SK-N-SH treated with all-trans-retinoic acid at 6 μM for 48 hours (cell line): ENCODE measurements around the gene ASS1.

Source experiments
- ATAC-seq: fragments of 200-7000 bp; cut with Tn5 transposase; 3 replicates; pipeline ENCODE4 v1.9.1; 2020; ENCODE audit warnings: mild to moderate bottlenecking, moderate library complexity
- BACH2 ChIP-seq: fragments of 250-450 bp; sonication (Bioruptor Pico); IDR thresholded peaks from 2 replicates; pipeline ENCODE4 v1.9.0; 2021; ENCODE audit warnings: mild to moderate bottlenecking, borderline replicate concordance
- CREB5 ChIP-seq: fragments of 250-450 bp; sonication (Bioruptor Pico); IDR thresholded peaks from 2 replicates; pipeline ENCODE4 v1.5.1; 2020; ENCODE audit warnings: low read depth, mild to moderate bottlenecking, moderate library complexity
- CSDC2 ChIP-seq: fragments of 250-450 bp; sonication (Bioruptor Pico); IDR thresholded peaks from 2 replicates; pipeline ENCODE4 v1.5.0; 2020; ENCODE audit warnings: mild to moderate bottlenecking, moderate library complexity
- CSRNP3 ChIP-seq: fragments of 250-450 bp; sonication (Bioruptor Pico); IDR thresholded peaks from 2 replicates; pipeline ENCODE4 v1.5.1; 2021; ENCODE audit warnings: mild to moderate bottlenecking, moderate library complexity
- ESRRG ChIP-seq: fragments of 250-450 bp; sonication (Bioruptor Pico); IDR thresholded peaks from 2 replicates; pipeline ENCODE4 v1.6.1; 2021; ENCODE audit warnings: mild to moderate bottlenecking
- GLIS3 ChIP-seq: fragments of 250-450 bp; sonication (Bioruptor Pico); IDR thresholded peaks from 2 replicates; pipeline ENCODE4 v1.5.0; 2020; ENCODE audit warnings: mild to moderate bottlenecking, moderate library complexity
- OSR1 ChIP-seq: fragments of 250-450 bp; sonication (Bioruptor Pico); IDR thresholded peaks from 2 replicates; pipeline ENCODE4 v1.8.0; 2022; ENCODE audit warnings: moderate library complexity, mild to moderate bottlenecking, inconsistent platforms
- PPARA ChIP-seq: fragments of 250-450 bp; sonication (Bioruptor Pico); IDR thresholded peaks from 2 replicates; pipeline ENCODE4 v1.5.0; 2020; ENCODE audit warnings: mild to moderate bottlenecking, borderline replicate concordance
- RARB ChIP-seq: fragments of 250-450 bp; sonication (Bioruptor Pico); IDR thresholded peaks from 2 replicates; pipeline ENCODE4 v1.8.0; 2021; ENCODE audit warnings: mild to moderate bottlenecking, moderate library complexity
- SNAI2 ChIP-seq: fragments of 250-450 bp; sonication (Bioruptor Pico); IDR thresholded peaks from 2 replicates; pipeline ENCODE4 v1.5.0; 2020; ENCODE audit warnings: mild to moderate bottlenecking, moderate library complexity
- TCF4 ChIP-seq: fragments of 250-450 bp; sonication (Bioruptor Pico); IDR thresholded peaks from 2 replicates; pipeline ENCODE4 v1.8.0; 2021; ENCODE audit warnings: mild to moderate bottlenecking, moderate library complexity, borderline replicate concordance
- TOX ChIP-seq: fragments of 250-450 bp; sonication (Bioruptor Pico); IDR thresholded peaks from 2 replicates; pipeline ENCODE4 v1.8.0; 2021; ENCODE audit warnings: mild to moderate bottlenecking, moderate library complexity, borderline replicate concordance
- TSHZ2 ChIP-seq: fragments of 250-450 bp; sonication (Bioruptor Pico); IDR thresholded peaks from 2 replicates; pipeline ENCODE4 v1.5.0; 2020; ENCODE audit warnings: mild to moderate bottlenecking, moderate library complexity
- ZC3H10 ChIP-seq: fragments of 250-450 bp; sonication (Bioruptor Pico); IDR thresholded peaks from 2 replicates; pipeline ENCODE4 v1.5.1; 2021; ENCODE audit warnings: mild to moderate bottlenecking, moderate library complexity
- ZFP3 ChIP-seq: fragments of 250-450 bp; sonication (Bioruptor Pico); IDR thresholded peaks from 2 replicates; pipeline ENCODE4 v1.5.0; 2020; ENCODE audit warnings: mild to moderate bottlenecking, moderate library complexity
- ZFP30 ChIP-seq: fragments of 450-650 bp; formaldehyde crosslinking; IDR thresholded peaks from 2 replicates; pipeline ENCODE4 v1.5.0; 2022; ENCODE audit warnings: mild to moderate bottlenecking, moderate library complexity
- ZNF565 ChIP-seq: fragments of 450-650 bp; formaldehyde crosslinking; conservative IDR thresholded peaks from 2 replicates; pipeline ENCODE4 v1.5.0; 2020; ENCODE audit warnings: low read depth, mild to moderate bottlenecking, moderate library complexity
- ZNF70 ChIP-seq: fragments of 450-650 bp; formaldehyde crosslinking; IDR thresholded peaks from 2 replicates; pipeline ENCODE4 v1.5.0; 2020; ENCODE audit warnings: mild to moderate bottlenecking, moderate library complexity
- ZNF8 ChIP-seq: fragments of 450-650 bp; formaldehyde crosslinking; IDR thresholded peaks from 2 replicates; pipeline ENCODE4 v1.5.0; 2020; ENCODE audit warnings: mild to moderate bottlenecking, moderate library complexity

Gene ASS1

GRCh38 chr9:130498298-130498917 lies 53.6 kb downstream of the ASS1 start:
- no peak for ATAC-seq
- TF ChIP-seq TSHZ2 (CRISPR knock-in tag) (no peak), ZNF565 (CRISPR knock-in tag) (no peak), CREB5 (CRISPR knock-in tag) (no peak), CSDC2 (CRISPR knock-in tag) (no peak), ZNF70 (CRISPR knock-in tag) (no peak), ZFP3 (CRISPR knock-in tag) (no peak), OSR1 (no peak), CSRNP3 (CRISPR knock-in tag) (no peak)

- TF ChIP-seq ZFP30 = no peak
- no peak for TF ChIP-seq ZNF8 (CRISPR knock-in tag)
- TF ChIP-seq ZNF70 (CRISPR knock-in tag) = peak; percentile 79
- no peak for TF ChIP-seq ZFP3 (CRISPR knock-in tag)
- TF ChIP-seq TOX (CRISPR knock-in tag) = no peak
- TF ChIP-seq ESRRG = no peak
- TF ChIP-seq GLIS3 (CRISPR knock-in tag) = no peak
- no peak for TF ChIP-seq TCF4 (CRISPR knock-in tag)
- TF ChIP-seq, all 23 proteins: peak for 1
- ATAC-seq = no peak; the same call in 2 of the 3 replicates
Observed at GRCh38 chr9:130498918-130499698, 54.3 kb downstream of the ASS1 start.

- TF ChIP-seq RARB (CRISPR knock-in tag) (no peak), CSRNP3 (CRISPR knock-in tag) (no peak), CSDC2 (CRISPR knock-in tag) (no peak), GLIS3 (CRISPR knock-in tag) (no peak), TCF4 (CRISPR knock-in tag) (no peak), TOX (CRISPR knock-in tag) (no peak), PPARA (CRISPR knock-in tag) (no peak), TSHZ2 (CRISPR knock-in tag) (no peak), BACH2 (CRISPR knock-in tag) (no peak), ZFP30 (no peak), ESRRG (no peak), ZNF70 (CRISPR knock-in tag) (no peak), ZC3H10 (CRISPR knock-in tag) (no peak), SNAI2 (CRISPR knock-in tag) (no peak)
- no peak for ATAC-seq
Observed at GRCh38 chr9:130499804-130500263, 55.1 kb downstream of the ASS1 start.
